Measurements from ENCODE around the gene GC.

- TF ChIP-seq YY1 (IDR thresholded peaks at IDR 0.05; ENCODE audit: extremely low read depth, insufficient replicate concordance, low read depth, low read length) (no peak), SP1 (IDR thresholded peaks at IDR 0.05; ENCODE audit: low read depth) (no peak), POLR2A (IDR thresholded peaks at IDR 0.05; ENCODE audit: borderline replicate concordance, extremely low read depth, insufficient read depth, insufficient read length) (no peak), CTCF (IDR thresholded peaks at IDR 0.05 in 2 of 3, conservative IDR thresholded peaks at IDR 0.05 in 1 of 3; ENCODE audit: borderline replicate concordance in 1 of 3, insufficient read depth in 1 of 3, low read depth in 2 of 3, low read length in 2 of 3) (no peak), JUND (IDR thresholded peaks at IDR 0.05) (no peak), EZH2phosphoT487 (IDR thresholded peaks at IDR 0.05; ENCODE audit: borderline replicate concordance) (no peak), MAX (IDR thresholded peaks at IDR 0.05) (no peak), RAD21 (IDR thresholded peaks at IDR 0.05; ENCODE audit: low read depth) (no peak), CBX3 (IDR thresholded peaks at IDR 0.05; ENCODE audit: low read depth) (no peak), CEBPB (IDR thresholded peaks at IDR 0.05; ENCODE audit: low read depth) (no peak), REST (IDR thresholded peaks at IDR 0.05; ENCODE audit: low read depth) (no peak), POLR2AphosphoS5 (IDR thresholded peaks at IDR 0.05; ENCODE audit: low read depth, low read length) (no peak)
Measured at GRCh38 chr4:71783972-71784371, at the start of gene GC.
